HG03575 (cell line): ENCODE results near the gene FOXD2.
"Not testable (repeated sequence)": the region's sequence is repeated elsewhere in the genome, so short reads cannot be mapped to it uniquely, and the experiment has no call there.

ENCODE experiments used
- ATAC-seq: cut with Tn5 transposase; IDR thresholded peaks from one replicate; pipeline ENCODE4 v1.9.1; 2021; ENCODE audit not compliant: unreplicated experiment, insufficient number of reproducible peaks, low FRiP score; ENCODE audit errors: extremely low read depth

FOXD2 gene

GRCh38 chr1:47452426-47452825 lies 14.6 kb downstream of the FOXD2 start:
- no peak for ATAC-seq

GRCh38 chr1:47453910-47454309 lies 16.1 kb downstream of the FOXD2 start:
- not testable (repeated sequence) for ATAC-seq

GRCh38 chr1:47456250-47456649 lies 18.4 kb downstream of the FOXD2 start:
- ATAC-seq: no peak

GRCh38 chr1:47457547-47457946 lies 19.7 kb downstream of the FOXD2 start:
- ATAC-seq: not testable (repeated sequence)

GRCh38 chr1:47459253-47459788 lies 21.5 kb downstream of the FOXD2 start:
- ATAC-seq: no peak

GRCh38 chr1:47460040-47460439 lies 22.2 kb downstream of the FOXD2 start:
- no peak for ATAC-seq

GRCh38 chr1:47460456-47460855 lies 22.6 kb downstream of the FOXD2 start:
- ATAC-seq: no peak

GRCh38 chr1:47465605-47466004 lies 27.8 kb downstream of the FOXD2 start:
- no peak for ATAC-seq

GRCh38 chr1:47468709-47469389 lies 31.0 kb downstream of the FOXD2 start:
- no peak for ATAC-seq

- ATAC-seq: no peak
These were observed 31.5 kb downstream of the FOXD2 start for GRCh38 chr1:47469390-47469759.

- no peak for ATAC-seq
These were observed 32.1 kb downstream of the FOXD2 start for GRCh38 chr1:47469910-47470309.

- no peak for ATAC-seq
These were observed 33.3 kb downstream of the FOXD2 start for GRCh38 chr1:47471163-47471562.

- ATAC-seq: no peak
These were observed 36.7 kb downstream of the FOXD2 start for GRCh38 chr1:47474278-47475193.

- no peak for ATAC-seq
These were observed 39.8 kb downstream of the FOXD2 start for GRCh38 chr1:47477595-47478080.

- no peak for ATAC-seq
These were observed 40.2 kb downstream of the FOXD2 start for GRCh38 chr1:47478090-47478489.

- ATAC-seq: no peak
These were observed 41.8 kb downstream of the FOXD2 start for GRCh38 chr1:47479664-47480063.

GRCh38 chr1:47481936-47482335 lies 44.1 kb downstream of the FOXD2 start:
- ATAC-seq: no peak

- ATAC-seq: no peak
These were observed 44.9 kb downstream of the FOXD2 start for GRCh38 chr1:47482786-47483185.

GRCh38 chr1:47483651-47484050 lies 45.8 kb downstream of the FOXD2 start:
- no peak for ATAC-seq

- no peak for ATAC-seq
These were observed 48.0 kb downstream of the FOXD2 start for GRCh38 chr1:47485817-47486216.
